Heart left ventricle (tissue), 16 donors: Measurements from ENCODE around the gene KIF27. TPM values are rescaled to one million over a fixed set of nuclear protein-coding genes. Genes with fewer than 3 reads are reported as not detected.
"Not testable (repeated sequence)": the region's sequence is repeated elsewhere in the genome, so short reads cannot be mapped to it uniquely, and the experiment has no call there.

ENCODE experiments used
- ATAC-seq, 4 donors: fragments of 200-7000 bp; cut with Tn5 transposase; one replicate each; pipeline ENCODE4 v1.9.1; 2020 to 2022; ENCODE audit warnings: moderate library complexity in 4 of 4, mild to moderate bottlenecking in 3 of 4, moderate number of reproducible peaks in 1 of 4
- DNase-seq, 5 donors: peaks; one replicate each; pipeline ENCODE4 v3.0.0-alpha.2; 2020
- H3K27ac ChIP-seq, 12 donors: fragments of 200-600 bp; sonication (generic) in 4 of 12; one replicate each; pipeline versions ENCODE4 v1.5.0 to v1.8.0; 2016 to 2022; ENCODE audit warnings: mild to moderate bottlenecking in 2 of 12
- H3K27me3 ChIP-seq, 9 donors: fragments of 200-600 bp; sonication (generic) in 2 of 9; one replicate each; pipeline versions ENCODE4 v1.5.1 to v1.8.0; 2016 to 2022; ENCODE audit warnings: mild to moderate bottlenecking in 3 of 9
- H3K36me3 ChIP-seq, 9 donors: fragments of 200-600 bp; sonication (generic) in 2 of 9; one replicate each; pipeline versions ENCODE4 v1.5.0 to v1.8.0; 2018 to 2022; ENCODE audit warnings: mild to moderate bottlenecking in 2 of 9
- H3K4me1 ChIP-seq, 12 donors: fragments of 200-600 bp; sonication (generic) in 4 of 12; one replicate each; pipeline versions ENCODE4 v1.5.0 to v1.8.0; 2016 to 2022; ENCODE audit warnings: mild to moderate bottlenecking in 3 of 12
- H3K4me3 ChIP-seq, 12 donors: fragments of 200-600 bp; sonication (generic) in 4 of 12; one replicate each; pipeline versions ENCODE4 v1.5.0 to v1.8.0; 2017 to 2022; ENCODE audit warnings: mild to moderate bottlenecking in 9 of 12, moderate library complexity in 4 of 12
- H3K9me3 ChIP-seq, 12 donors: fragments of 200-600 bp; sonication (generic) in 4 of 12; one replicate each; pipeline versions ENCODE4 v1.5.0 to v1.8.0; 2016 to 2022; ENCODE audit warnings: mild to moderate bottlenecking in 1 of 12
- POLR2A ChIP-seq, 2 donors: fragments of 450-650 bp; IDR thresholded peaks; one replicate each; pipeline ENCODE4 v1.6.1; 2017; ENCODE audit warnings: antibody characterized with exemption in 2 of 2, mild to moderate bottlenecking in 2 of 2, moderate library complexity in 2 of 2
- WGBS, 4 donors: extraction: QIAGEN DNeasy Blood & Tissue Kit in 2 of 4; methylation state at CpG; one replicate each; pipeline versions ENCODE4 v1.1.5 to v1.1.7; 2013 to 2018; 5-methylcytosine and 5-hydroxymethylcytosine counted together
- intact Hi-C, 10 donors: fragments of 100-400 bp; cut with DNase I; formaldehyde crosslinking; loops; one replicate each; pipeline versions ENCODE4 v1.11.1 to v1.14.2; 2022
- polyA plus RNA-seq, 2 donors: library from polyadenylated mRNA; stranded (reverse); fragments of 200-250 nt; gene quantifications; one replicate each; pipeline ENCODE4 v1.2.3, GENCODE V29; 2013
- total RNA-seq, 9 donors: library from RNA; depleted of rRNA in 2 of 9; stranded (reverse); fragments of >200 nt in 2 of 9; fragmentation: NEBNext Ultra II Directional in 3 of 9; extraction: Animal tissue kit (Norgen Biotek cat#: 25700) in 3 of 9; gene quantifications; one replicate each; pipeline versions ENCODE4 v1.1.0 to v1.2.4, GENCODE V29; 2016 to 2023
- TF ChIP-seq, protein P1 (sequence below), 12 donors: fragments of 200-600 bp; sonication (generic) in 4 of 12; IDR thresholded peaks; one replicate each; pipeline versions ENCODE4 v1.5.0 to v1.8.0; 2018 to 2022; ENCODE audit warnings: antibody characterized with exemption in 12 of 12, mild to moderate bottlenecking in 5 of 12
- donor health status: ischemic (EF 13 %, LVEDD 7.1; RV severe dilation, severe dysfunction).
- donor health status: healthy with polysubstance abuse.
- donor health status: DM: no; HTN: yes; CAD: no.
- donor health status: DM: no; HTN: no; CAD: no.
- donor health status: ischemic (EF 25% LVEDD 6.9; RV normal size, moderate dysfunction).
- donor health status: ischemic (EF 25% LVEDD 5.7; RV mildly dilated, moderate dysfunction).
- donor health status: healthy.
- donor health status: DM: yes; HTN: yes; CAD: no.
- donor health status: ischemic (EF 35%, LVEDD 5.7; RV mildly dilated, moderate dysfunction).
- donor health status: nonischemic (EF 11% LVEDD 7.7; RV severe dilation, severe dysfunction).
- donor health status: DM: yes; HTN: yes; CAD: no.
- donor health status: PGD.
- donor health status: ischemic (EF 29% LVEDD 5.4; RV normal size, mild dysfunction).
- donor health status: nonischemic (EF 23%, LVEDD 6.1; RV moderate dilation, normal function).

KIF27 gene
- total and polyA plus RNA-seq, 11 donors, result 0.53 to 4.2 (median 3.1) TPM

DNA sequence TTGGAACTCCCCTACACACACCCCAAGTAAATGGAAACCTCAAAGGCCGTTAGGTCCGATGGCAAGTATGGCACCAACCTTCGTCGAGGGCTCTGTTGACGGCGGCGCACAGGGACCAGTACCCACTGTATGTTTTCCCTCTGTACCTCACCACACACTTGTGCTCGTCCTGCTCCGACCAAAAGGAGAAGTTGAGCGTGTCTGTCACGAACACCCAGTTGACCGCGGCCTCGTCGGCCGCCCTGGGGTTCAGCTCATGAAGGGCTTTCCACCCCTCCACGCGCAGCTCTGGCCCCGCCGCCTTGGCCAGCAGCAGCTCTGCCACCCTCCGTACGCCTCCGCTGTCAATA, 34.8 kb upstream of the KIF27 start:
- 10 to 28% (median 14%) methylated on average over 22 to 23 of the region's 23 CpGs for WGBS, 4 donors
- Histone ChIP-seq H3K36me3 (peaks cover 0 to 40% (median 30%) of the 10 kb centered on the region in 9 donors), H3K27me3 (no peaks in the 10 kb centered on the region), H3K4me3 (peak overlapping the region; percentile 35 to 95 (median 72)), H3K9me3 (no peaks in the 10 kb centered on the region), H3K27ac (peak overlapping the region; percentile 19 to 93 (median 82)), H3K4me1 (peaks cover 0 to 21% (median 11%) of the 10 kb centered on the region in 12 donors)
- DNase-seq (peak; percentile 33 to 77 (median 48)), ATAC-seq (peak; percentile 47 to 74 (median 65))
- intact Hi-C loops, result loop anchor here in 3 of 10 donors (1.0 to 10.0 kb wide), 4 partner anchors 24 to 219 kb away; partner anchors contain the start of genes HNRNPK (in 1 of the 3) and RMI1 (in 1 of the 3)
- TF ChIP-seq POLR2A (IDR thresholded peaks at IDR 0.05), result no peak
- TF ChIP-seq, protein P1, sequence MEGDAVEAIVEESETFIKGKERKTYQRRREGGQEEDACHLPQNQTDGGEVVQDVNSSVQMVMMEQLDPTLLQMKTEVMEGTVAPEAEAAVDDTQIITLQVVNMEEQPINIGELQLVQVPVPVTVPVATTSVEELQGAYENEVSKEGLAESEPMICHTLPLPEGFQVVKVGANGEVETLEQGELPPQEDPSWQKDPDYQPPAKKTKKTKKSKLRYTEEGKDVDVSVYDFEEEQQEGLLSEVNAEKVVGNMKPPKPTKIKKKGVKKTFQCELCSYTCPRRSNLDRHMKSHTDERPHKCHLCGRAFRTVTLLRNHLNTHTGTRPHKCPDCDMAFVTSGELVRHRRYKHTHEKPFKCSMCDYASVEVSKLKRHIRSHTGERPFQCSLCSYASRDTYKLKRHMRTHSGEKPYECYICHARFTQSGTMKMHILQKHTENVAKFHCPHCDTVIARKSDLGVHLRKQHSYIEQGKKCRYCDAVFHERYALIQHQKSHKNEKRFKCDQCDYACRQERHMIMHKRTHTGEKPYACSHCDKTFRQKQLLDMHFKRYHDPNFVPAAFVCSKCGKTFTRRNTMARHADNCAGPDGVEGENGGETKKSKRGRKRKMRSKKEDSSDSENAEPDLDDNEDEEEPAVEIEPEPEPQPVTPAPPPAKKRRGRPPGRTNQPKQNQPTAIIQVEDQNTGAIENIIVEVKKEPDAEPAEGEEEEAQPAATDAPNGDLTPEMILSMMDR (IDR thresholded peaks at IDR 0.05), result no peak

DNA sequence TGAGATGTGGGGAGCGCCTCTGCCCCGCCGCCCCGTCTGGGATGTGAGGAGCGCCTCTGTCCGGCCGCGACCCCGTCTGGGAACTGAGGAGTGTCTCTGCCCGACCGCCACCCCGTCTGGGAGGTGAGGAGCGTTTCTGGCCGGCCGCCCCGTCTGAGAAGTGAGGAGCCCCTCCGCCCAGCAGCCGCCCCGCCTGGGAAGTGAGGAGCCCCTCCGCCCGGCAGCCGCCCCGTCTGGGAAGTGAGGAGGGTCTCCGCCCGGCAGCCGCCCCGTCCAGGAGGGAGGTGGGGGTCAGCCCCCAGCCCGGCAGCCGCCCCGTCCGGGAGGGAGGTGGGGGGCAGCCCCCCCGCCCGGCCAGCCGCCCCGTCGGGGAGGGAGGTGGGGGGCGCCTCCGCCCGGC, 26.9 kb upstream of the KIF27 start:
- H3K9me3 ChIP-seq, ATAC-seq, DNase-seq, intact Hi-C loops, H3K27ac ChIP-seq, H3K4me1 ChIP-seq, H3K4me3 ChIP-seq, H3K27me3 ChIP-seq: not testable (repeated sequence)
- 97 to 99% (median 97%) methylated on average over 23 to 39 of the region's 39 CpGs for WGBS, 4 donors
- peaks cover 0 to 83% (median 51%) of the 10 kb centered on the region in 9 donors for H3K36me3 ChIP-seq

DNA sequence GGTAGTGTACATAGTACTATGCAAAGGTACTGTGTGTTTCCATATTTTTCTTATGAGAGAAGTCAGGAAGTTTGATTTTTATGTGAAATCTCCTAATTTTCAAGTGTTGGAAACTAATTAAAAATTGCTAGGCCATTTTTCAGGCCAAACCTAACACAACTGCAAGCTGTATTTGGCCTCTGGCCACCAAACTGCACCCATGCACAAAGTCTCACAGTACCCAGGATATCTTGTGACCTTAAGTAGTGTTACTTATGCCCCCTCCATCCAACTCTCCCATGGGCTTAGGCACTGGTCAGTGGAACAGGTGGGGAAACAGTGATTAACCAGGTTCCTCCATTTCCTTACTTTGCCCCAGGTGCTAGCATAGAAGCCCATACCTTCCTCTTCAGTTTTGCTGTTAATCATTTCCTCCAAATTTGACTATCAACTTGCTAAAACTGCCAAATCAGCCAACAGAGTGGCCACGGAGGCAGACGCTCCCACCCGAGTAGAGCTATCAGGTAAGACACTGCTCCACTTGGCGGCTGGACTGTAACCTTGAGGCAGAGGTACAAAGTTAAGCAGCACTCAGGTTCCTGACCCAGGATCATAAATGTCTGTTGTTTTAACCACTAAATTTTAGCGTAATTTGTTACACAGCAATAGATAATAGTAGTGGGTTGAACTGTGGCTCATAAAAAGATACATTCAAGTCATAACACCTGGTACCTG, 19.5 kb upstream of the KIF27 start:
- ATAC-seq (no peak), DNase-seq (no peak)
- Histone ChIP-seq H3K4me3 (no peak overlapping the region), H3K4me1 (peaks cover 0 to 14% (median 0%) of the 10 kb centered on the region in 12 donors), H3K9me3 (no peaks in the 10 kb centered on the region), H3K27me3 (no peaks in the 10 kb centered on the region), H3K36me3 (peaks cover 0 to 80% (median 64%) of the 10 kb centered on the region in 9 donors), H3K27ac (no peak overlapping the region)
- TF ChIP-seq POLR2A (IDR thresholded peaks at IDR 0.05), result no peak
- TF ChIP-seq, protein P1 (IDR thresholded peaks at IDR 0.05), result no peak
- WGBS, 4 donors, result 86 to 95% (median 88%) methylated on average over 5 of the region's 5 CpGs
- intact Hi-C loops, result no loop called here

GRCh38 chr9:83937861-83938455, 16.7 kb upstream of the KIF27 start:
- Histone ChIP-seq H3K4me3 (no peak overlapping the region), H3K27me3 (no peaks in the 10 kb centered on the region), H3K27ac (no peak overlapping the region), H3K36me3 (peaks cover 0 to 52% (median 40%) of the 10 kb centered on the region in 9 donors), H3K9me3 (no peaks in the 10 kb centered on the region), H3K4me1 (peaks cover 0 to 38% (median 5%) of the 10 kb centered on the region in 12 donors)
- DNase-seq (no peak), ATAC-seq (peak in 3 of 4 donors; percentile 58 to 74 (median 63))
- no peak for TF ChIP-seq POLR2A (IDR thresholded peaks at IDR 0.05)
- TF ChIP-seq, protein P1 (IDR thresholded peaks at IDR 0.05), result peak; percentile 51 to 78 (median 71)
- WGBS, 4 donors, result 38 to 48% (median 42%) methylated on average over 1 of the region's 1 CpG
- intact Hi-C loops, result loop anchor here (1.0 to 5.0 kb wide), 9 partner anchors 234 to 379 kb away; no protein-coding TSS in a partner anchor
